A549 (cell line): Measurements from ENCODE around the gene ADARB2. TPM values are rescaled to one million over a fixed set of nuclear protein-coding genes. Genes with fewer than 3 reads are reported as not detected.

ENCODE experiments used
- ATAC-seq, 2 experiments: fragments of 200-7000 bp in 1 of 2; fragments of >200 bp in 1 of 2; cut with Nextera tagmentation in 1 of 2; cut with Tn5 transposase in 1 of 2; 3 replicates each; pipeline versions ENCODE4 v1.8.0 to v1.9.1; 2018 to 2020; ENCODE audit warnings: mild to moderate bottlenecking in 1 of 2, moderate library complexity in 1 of 2
- CTCF ChIA-PET: fragments of 300-600 bp; sonication (Branson Sonifier 250); formaldehyde crosslinking; extraction: SDS; loops from one replicate; lab custom pipeline; 2021; ENCODE audit warnings: antibody characterized with exemption, inconsistent platforms; lab: Yijun Ruan, JAX
- POLR2A ChIA-PET: fragments of 350-600 bp; formaldehyde crosslinking; extraction: SDS; loops from one replicate; lab custom pipeline; 2021; ENCODE audit warnings: antibody characterized with exemption, inconsistent platforms; lab: Yijun Ruan, JAX
- DNase-seq, 2 experiments: peaks; one replicate each; pipeline versions ENCODE4 v3.0.0 to v3.0.0-alpha.2; 2011 to 2016; ENCODE audit warnings: low read depth in 1 of 2, low spot score in 1 of 2
- FAIRE-seq: peaks from 2 replicates; lab custom pipeline; 2011; peaks lifted over from hg19 to GRCh38; lab: Jason Lieb, UNC
- H3K27ac ChIP-seq, 2 experiments: fragments of >200 bp; sonication (Bioruptor Twin); formaldehyde crosslinking; 3 replicates each; pipeline ENCODE4 v1.5.1; 2016 to 2017
- H3K4me1 ChIP-seq: fragments of >200 bp; sonication (Bioruptor Twin); formaldehyde crosslinking; 3 replicates; pipeline ENCODE4 v1.6.1; 2016
- H3K4me2 ChIP-seq: fragments of >200 bp; sonication (Bioruptor Twin); formaldehyde crosslinking; 3 replicates; pipeline ENCODE4 v1.6.1; 2016
- H3K4me3 ChIP-seq: fragments of >200 bp; sonication (Bioruptor Twin); formaldehyde crosslinking; 3 replicates; pipeline ENCODE4 v1.5.1; 2016
- H3K9me3 ChIP-seq: fragments of >200 bp; sonication (Bioruptor Twin); formaldehyde crosslinking; 3 replicates; pipeline ENCODE4 v1.6.1; 2016
- BHLHE40 ChIP-seq: IDR thresholded peaks from 2 replicates; pipeline ENCODE4 v1.6.1; 2012; ENCODE audit warnings: low read depth, low read length, inconsistent platforms
- CBX2 ChIP-seq: fragments of 200-600 bp; sonication (generic); IDR thresholded peaks from 2 replicates; pipeline ENCODE4 v1.6.1; 2016; ENCODE audit warnings: low read depth, mild to moderate bottlenecking, borderline replicate concordance
- CBX8 ChIP-seq: fragments of 200-600 bp; sonication (generic); IDR thresholded peaks from 2 replicates; pipeline ENCODE4 v1.6.1; 2016
- CHD4 ChIP-seq: fragments of 200-600 bp; sonication (generic); IDR thresholded peaks from 2 replicates; pipeline ENCODE4 v1.6.1; 2016; ENCODE audit warnings: antibody characterized with exemption, mild to moderate bottlenecking, borderline replicate concordance
- E2F6 ChIP-seq: IDR thresholded peaks from 2 replicates; pipeline ENCODE4 v1.6.1; 2012; ENCODE audit warnings: low read depth, borderline replicate concordance
- ELK1 ChIP-seq: fragments of 150-350 bp; IDR thresholded peaks from 2 replicates; pipeline ENCODE4 v1.6.1; 2014; ENCODE audit warnings: low read depth, mild to moderate bottlenecking, low read length
- EP300 ChIP-seq, 2 experiments: fragments of >200 bp; sonication (Bioruptor Twin); formaldehyde crosslinking; IDR thresholded peaks; 2 replicates in 1 of 2; 3 replicates in 1 of 2; pipeline ENCODE4 v1.6.1; 2016 to 2017
- ESRRA ChIP-seq: fragments of 150-350 bp; IDR thresholded peaks from 2 replicates; pipeline ENCODE4 v1.6.1; 2014; ENCODE audit warnings: mild to moderate bottlenecking, low read length, borderline replicate concordance
- FOXS1 ChIP-seq: fragments of 250-450 bp; sonication (Bioruptor Pico); IDR thresholded peaks from 2 replicates; pipeline ENCODE4 v1.5.0; 2020; ENCODE audit warnings: mild to moderate bottlenecking, moderate library complexity
- GATA3 ChIP-seq: IDR thresholded peaks from 2 replicates; pipeline ENCODE4 v1.6.1; 2012; ENCODE audit warnings: borderline replicate concordance
- HDAC2 ChIP-seq: fragments of 200-600 bp; sonication (generic); IDR thresholded peaks from 2 replicates; pipeline ENCODE4 v1.6.1; 2016
- HMGXB4 ChIP-seq: fragments of 250-450 bp; sonication (Bioruptor Pico); IDR thresholded peaks from 2 replicates; pipeline ENCODE4 v1.5.0; 2021; ENCODE audit warnings: mild to moderate bottlenecking, moderate library complexity, borderline replicate concordance
- JUNB ChIP-seq: fragments of >200 bp; sonication (Bioruptor Twin); formaldehyde crosslinking; IDR thresholded peaks from 2 replicates; pipeline ENCODE4 v1.6.1; 2016
- KDM5A ChIP-seq: fragments of 200-600 bp; sonication (generic); IDR thresholded peaks from 2 replicates; pipeline ENCODE4 v1.6.1; 2016; ENCODE audit warnings: antibody characterized with exemption, mild to moderate bottlenecking
- MAFK ChIP-seq: fragments of 450-650 bp; IDR thresholded peaks from 2 replicates; pipeline ENCODE4 v1.6.1; 2014; ENCODE audit not compliant: partially characterized antibody
- MYC ChIP-seq: IDR thresholded peaks from 2 replicates; pipeline ENCODE4 v1.6.1; 2012; ENCODE audit warnings: mild to moderate bottlenecking, inconsistent platforms, low read length, improper control_type of control experiment, borderline replicate concordance
- NPAS2 ChIP-seq: fragments of 250-450 bp; sonication (Bioruptor Pico); IDR thresholded peaks from 2 replicates; pipeline ENCODE4 v1.8.0; 2022; ENCODE audit warnings: mild to moderate bottlenecking, moderate library complexity, borderline replicate concordance
- NR3C1 ChIP-seq: fragments of >200 bp; sonication (Bioruptor Twin); formaldehyde crosslinking; IDR thresholded peaks from 3 replicates; pipeline ENCODE4 v1.6.1; 2017
- RARB ChIP-seq: fragments of 250-450 bp; sonication (Bioruptor Pico); IDR thresholded peaks from 2 replicates; pipeline ENCODE4 v1.8.0; 2021; ENCODE audit warnings: mild to moderate bottlenecking, moderate library complexity
- REST ChIP-seq: fragments of 200-600 bp; sonication (generic); IDR thresholded peaks from 2 replicates; pipeline ENCODE4 v1.6.1; 2016; ENCODE audit warnings: antibody characterized with exemption, mild to moderate bottlenecking, moderate library complexity
- RFX5 ChIP-seq: fragments of 450-650 bp; IDR thresholded peaks from 2 replicates; pipeline ENCODE4 v1.7.1; 2014; ENCODE audit warnings: antibody characterized with exemption, mild to moderate bottlenecking, moderate library complexity
- SREBF2 ChIP-seq: fragments of 450-650 bp; IDR thresholded peaks from 2 replicates; pipeline ENCODE4 v1.6.1; 2014; ENCODE audit warnings: mild to moderate bottlenecking, moderate library complexity
- TP53 ChIP-seq: fragments of 250-450 bp; sonication (Bioruptor Pico); IDR thresholded peaks from 2 replicates; pipeline ENCODE4 v1.5.0; 2021; ENCODE audit warnings: mild to moderate bottlenecking, moderate library complexity
- USF2 ChIP-seq: fragments of 450-650 bp; IDR thresholded peaks from 2 replicates; pipeline ENCODE4 v1.6.1; 2014; ENCODE audit warnings: antibody characterized with exemption
- ZSCAN20 ChIP-seq: fragments of 250-450 bp; sonication (Bioruptor Pico); IDR thresholded peaks from 2 replicates; pipeline ENCODE4 v1.8.0; 2022; ENCODE audit warnings: mild to moderate bottlenecking, moderate library complexity
- WGBS: methylation state at CpG from one replicate; pipeline ENCODE4 v1.1.6; 2017; ENCODE audit errors: missing lambda C conversion rate; 5-methylcytosine and 5-hydroxymethylcytosine counted together
- polyA plus RNA-seq, 4 experiments: library from polyadenylated mRNA; depleted of rRNA in 3 of 4; stranded (reverse); fragments of >200 nt; fragmentation: RNase III in 1 of 4; extraction: RNeasy Plus Mini Kit Qiagen cat#74134 plus additional on column Dnase treatment in 1 of 4; gene quantifications; 2 replicates in 3 of 4; 3 replicates in 1 of 4; pipeline ENCODE4 v1.2.3, GENCODE V29; 2011 to 2017

ADARB2 gene
- polyA plus RNA-seq, 2 of the 4 experiments (the other 2 are of a cell fraction), result not detected

- H3K4me2 ChIP-seq, result no peak overlapping the region
- ChIA-PET POLR2A (no interaction called here), CTCF (no interaction called here)
- H3K4me1 ChIP-seq, result no peaks in the 10 kb centered on the region
- no peak for DNase-seq
- no peak overlapping the region for H3K4me3 ChIP-seq
- FAIRE-seq, result no peak
- ATAC-seq, result no peak
- WGBS, result 13% methylated on average over 7 of the region's 7 CpGs
- H3K9me3 ChIP-seq, result no peaks in the 10 kb centered on the region
- TF ChIP-seq HMGXB4 (CRISPR knock-in tag), result no peak
- TF ChIP-seq RFX5, result no peak
- TF ChIP-seq CBX2, result no peak
- TF ChIP-seq TP53, result no peak
- no peak for TF ChIP-seq BHLHE40
- TF ChIP-seq ESRRA, result no peak
- no peak for TF ChIP-seq MYC
- TF ChIP-seq ELK1, result no peak
- TF ChIP-seq EP300 (IDR thresholded peaks at IDR 0.05), result no peak
- no peak for TF ChIP-seq NR3C1
- no peak for TF ChIP-seq NPAS2
- TF ChIP-seq GATA3, result no peak
- no peak for TF ChIP-seq SREBF2
- TF ChIP-seq JUNB, result no peak
- H3K27ac ChIP-seq, result no peak overlapping the region
Observed at GRCh38 chr10:1311726-1312125, 425.6 kb downstream of the ADARB2 start.

GRCh38 chr10:1310271-1310789, 427.0 kb downstream of the ADARB2 start:
- no peak overlapping the region for H3K4me3 ChIP-seq
- H3K4me2 ChIP-seq, result no peak overlapping the region
- H3K27ac ChIP-seq, result no peak overlapping the region
- H3K9me3 ChIP-seq, result no peaks in the 10 kb centered on the region
- no peak for DNase-seq
- no peak for TF ChIP-seq USF2
- TF ChIP-seq MAFK, result no peak
- TF ChIP-seq, all 56 proteins: peak for 0
- no peak for FAIRE-seq
- ATAC-seq, result no peak
- CTCF ChIA-PET, result no interaction called here
- WGBS, result 11% methylated on average over 9 of the region's 9 CpGs
- no peaks in the 10 kb centered on the region for H3K4me1 ChIP-seq
- POLR2A ChIA-PET, result no interaction called here

GRCh38 chr10:1309617-1310270, 427.6 kb downstream of the ADARB2 start:
- no peak overlapping the region for H3K4me3 ChIP-seq
- no peak overlapping the region for H3K4me2 ChIP-seq
- H3K27ac ChIP-seq, result no peak overlapping the region
- 38% methylated on average over 7 of the region's 7 CpGs for WGBS
- ChIA-PET CTCF (no interaction called here), POLR2A (no interaction called here)
- no peaks in the 10 kb centered on the region for H3K9me3 ChIP-seq
- H3K4me1 ChIP-seq, result no peaks in the 10 kb centered on the region
- ATAC-seq (no peak), DNase-seq (no peak), FAIRE-seq (no peak)
- no peak for TF ChIP-seq FOXS1 (CRISPR knock-in tag)
- no peak for TF ChIP-seq USF2
- no peak for TF ChIP-seq RFX5
- TF ChIP-seq HDAC2, result no peak
- TF ChIP-seq SREBF2, result no peak
- TF ChIP-seq CBX8, result no peak
- TF ChIP-seq ZSCAN20, result no peak
- no peak for TF ChIP-seq ESRRA
- no peak for TF ChIP-seq GATA3
- no peak for TF ChIP-seq KDM5A
- TF ChIP-seq RARB (CRISPR knock-in tag), result no peak
- no peak for TF ChIP-seq REST
- no peak for TF ChIP-seq E2F6
- no peak for TF ChIP-seq CHD4
